Activated naive CD4-positive, alpha-beta T cell treated with anti-CD3 and anti-CD28 coated beads for 36 hours (primary cell): Measurements from ENCODE around the gene CAMTA1. TPM values are rescaled to one million over a fixed set of nuclear protein-coding genes. Genes with fewer than 3 reads are reported as not detected.
"Not testable (repeated sequence)": the region's sequence is repeated elsewhere in the genome, so short reads cannot be mapped to it uniquely, and the experiment has no call there.

Source experiments
- CTCF ChIA-PET: fragments of 350-600 bp; sonication (Branson Sonifier 250); formaldehyde crosslinking; loops from one replicate; lab custom pipeline; 2021; ENCODE audit warnings: antibody characterized with exemption; lab: Charles Lee
- DNase-seq: peaks from one replicate; pipeline ENCODE4 v3.0.0-alpha.2; 2020
- H3K27ac Mint-ChIP-seq: one replicate; pipeline ENCODE4 v1.8.0; 2021; ENCODE audit warnings: mild to moderate bottlenecking, mixed read lengths
- H3K27me3 Mint-ChIP-seq: one replicate; pipeline ENCODE4 v1.8.0; 2021; ENCODE audit warnings: low read depth, mixed read lengths
- H3K36me3 Mint-ChIP-seq: one replicate; pipeline ENCODE4 v1.8.0; 2021; ENCODE audit warnings: low read depth, mixed read lengths
- H3K4me1 Mint-ChIP-seq: one replicate; pipeline ENCODE4 v1.8.0; 2021; ENCODE audit warnings: low read depth, mixed read lengths
- H3K4me3 Mint-ChIP-seq: one replicate; pipeline ENCODE4 v1.8.0; 2021; ENCODE audit warnings: mild to moderate bottlenecking, moderate library complexity, mixed read lengths
- H3K9me3 Mint-ChIP-seq: one replicate; pipeline ENCODE4 v1.8.0; 2021; ENCODE audit warnings: mixed read lengths
- intact Hi-C: fragments of 100-400 bp; cut with micrococcal nuclease; formaldehyde crosslinking; loops from one replicate; pipeline ENCODE4 v1.15.1; 2023
- total RNA-seq, 2 experiments: library from RNA; stranded (reverse); gene quantifications; one replicate each; pipeline ENCODE4 v1.2.3, GENCODE V29; 2021

The CAMTA1 gene
- total RNA-seq, 2 experiments from 2014 or later = 61.5 to 70.9 TPM

- Mint-ChIP-seq H3K4me3 (no peak overlapping the region), H3K36me3 (peaks cover 3% of the 10 kb centered on the region), H3K27me3 (no peaks in the 10 kb centered on the region), H3K27ac (no peak overlapping the region), H3K4me1 (peaks cover 4% of the 10 kb centered on the region), H3K9me3 (peaks cover 12% of the 10 kb centered on the region)
- DNase-seq = no peak
- CTCF ChIA-PET = interaction anchor here (0.7 to 1.0 kb wide), 2 partner anchors 57 to 900 kb away, joined by 3 to 4 read pairs; no protein-coding TSS in a partner anchor
- intact Hi-C loops = no loop called here
Observed at GRCh38 chr1:7695497-7696117, 910.4 kb downstream of the CAMTA1 start.

GRCh38 chr1:7698641-7699040 lies 913.4 kb downstream of the CAMTA1 start:
- Mint-ChIP-seq H3K36me3 (peaks cover 3% of the 10 kb centered on the region), H3K9me3 (peaks cover 4% of the 10 kb centered on the region), H3K4me3 (no peak overlapping the region), H3K27me3 (peaks cover 10% of the 10 kb centered on the region), H3K4me1 (peaks cover 4% of the 10 kb centered on the region), H3K27ac (no peak overlapping the region)
- intact Hi-C loops = no loop called here
- no peak for DNase-seq
- CTCF ChIA-PET = interaction anchor here (1.2 to 1.6 kb wide), 2 partner anchors 29 to 54 kb away, joined by 5 read pairs; no protein-coding TSS in a partner anchor

GRCh38 chr1:7702365-7702764 lies 917.1 kb downstream of the CAMTA1 start:
- CTCF ChIA-PET = interaction anchor here (1.0 kb wide), 1 partner anchor 34 kb away, joined by 5 read pairs; no protein-coding TSS in a partner anchor
- H3K4me1 Mint-ChIP-seq = peaks cover 11% of the 10 kb centered on the region
- H3K4me3 Mint-ChIP-seq = no peak overlapping the region
- intact Hi-C loops = no loop called here
- H3K9me3 Mint-ChIP-seq = no peaks in the 10 kb centered on the region
- DNase-seq = no peak
- peaks cover 33% of the 10 kb centered on the region for H3K27me3 Mint-ChIP-seq
- H3K36me3 Mint-ChIP-seq = no peaks in the 10 kb centered on the region
- H3K27ac Mint-ChIP-seq = no peak overlapping the region

GRCh38 chr1:7703321-7704213 lies 918.3 kb downstream of the CAMTA1 start:
- DNase-seq = no peak
- peaks cover 38% of the 10 kb centered on the region for H3K27me3 Mint-ChIP-seq

GRCh38 chr1:7704214-7705047 lies 919.2 kb downstream of the CAMTA1 start:
- CTCF ChIA-PET = interaction anchor here (1.0 to 2.9 kb wide), 3 partner anchors 25 to 49 kb away, joined by 3 to 20 read pairs (median 5); no protein-coding TSS in a partner anchor
- Mint-ChIP-seq H3K9me3 (no peaks in the 10 kb centered on the region), H3K4me3 (peak overlapping the region; percentile 68), H3K27me3 (peaks cover 43% of the 10 kb centered on the region), H3K4me1 (peaks cover 10% of the 10 kb centered on the region), H3K27ac (no peak overlapping the region), H3K36me3 (no peaks in the 10 kb centered on the region)
- DNase-seq = peak; percentile 94
- intact Hi-C loops = no loop called here

More at GRCh38 chr1:7703321-7704213, 918.3 kb downstream of the CAMTA1 start:
- Mint-ChIP-seq H3K27ac (no peak overlapping the region), H3K9me3 (no peaks in the 10 kb centered on the region), H3K4me1 (peaks cover 11% of the 10 kb centered on the region), H3K36me3 (no peaks in the 10 kb centered on the region), H3K4me3 (peak overlapping the region; percentile 60)
- CTCF ChIA-PET = interaction anchor here (1.0 to 2.9 kb wide), 3 partner anchors 24 to 50 kb away, joined by 3 to 20 read pairs (median 5); no protein-coding TSS in a partner anchor
- intact Hi-C loops = no loop called here

- H3K27me3 Mint-ChIP-seq = peaks cover 47% of the 10 kb centered on the region
- no peak overlapping the region for H3K27ac Mint-ChIP-seq
- H3K36me3 Mint-ChIP-seq = no peaks in the 10 kb centered on the region
- DNase-seq = no peak
- no peaks in the 10 kb centered on the region for H3K9me3 Mint-ChIP-seq
- peaks cover 7% of the 10 kb centered on the region for H3K4me1 Mint-ChIP-seq
- intact Hi-C loops = no loop called here
- peak overlapping the region; percentile 68 for H3K4me3 Mint-ChIP-seq
- CTCF ChIA-PET = interaction anchor here (1.0 to 2.9 kb wide), 3 partner anchors 26 to 48 kb away, joined by 3 to 20 read pairs (median 5); no protein-coding TSS in a partner anchor
Observed at GRCh38 chr1:7705048-7705907, 920.0 kb downstream of the CAMTA1 start.

GRCh38 chr1:7705908-7706216 lies 920.6 kb downstream of the CAMTA1 start:
- no peaks in the 10 kb centered on the region for H3K9me3 Mint-ChIP-seq
- intact Hi-C loops = no loop called here

GRCh38 chr1:7707527-7707926 lies 922.3 kb downstream of the CAMTA1 start:
- intact Hi-C loops = no loop called here
- H3K4me1 Mint-ChIP-seq = peaks cover 7% of the 10 kb centered on the region
- CTCF ChIA-PET = no interaction called here
- no peak overlapping the region for H3K4me3 Mint-ChIP-seq
- no peaks in the 10 kb centered on the region for H3K9me3 Mint-ChIP-seq
- peaks cover 47% of the 10 kb centered on the region for H3K27me3 Mint-ChIP-seq
- H3K36me3 Mint-ChIP-seq = no peaks in the 10 kb centered on the region
- DNase-seq = no peak
- H3K27ac Mint-ChIP-seq = no peak overlapping the region

More at GRCh38 chr1:7705908-7706216, 920.6 kb downstream of the CAMTA1 start:
- CTCF ChIA-PET = interaction anchor here (2.9 kb wide), 1 partner anchor 47 kb away, joined by 20 read pairs; no protein-coding TSS in a partner anchor
- H3K4me1 Mint-ChIP-seq = peaks cover 7% of the 10 kb centered on the region
- peak overlapping the region; percentile 59 for H3K4me3 Mint-ChIP-seq
- H3K27ac Mint-ChIP-seq = no peak overlapping the region
- no peak for DNase-seq
- peaks cover 47% of the 10 kb centered on the region for H3K27me3 Mint-ChIP-seq
- H3K36me3 Mint-ChIP-seq = no peaks in the 10 kb centered on the region

GRCh38 chr1:7708065-7708464 lies 922.8 kb downstream of the CAMTA1 start:
- intact Hi-C loops, H3K4me1 Mint-ChIP-seq, DNase-seq, H3K4me3 Mint-ChIP-seq, H3K36me3 Mint-ChIP-seq, H3K9me3 Mint-ChIP-seq, H3K27ac Mint-ChIP-seq: not testable (repeated sequence)
- H3K27me3 Mint-ChIP-seq = peaks cover 47% of the 10 kb centered on the region
- CTCF ChIA-PET = interaction anchor here (0.9 to 3.1 kb wide), 2 partner anchors 40 to 45 kb away, joined by 3 to 13 read pairs; no protein-coding TSS in a partner anchor

GRCh38 chr1:7710859-7711258 lies 925.6 kb downstream of the CAMTA1 start:
- H3K27me3 Mint-ChIP-seq = peaks cover 36% of the 10 kb centered on the region
- peaks cover 3% of the 10 kb centered on the region for H3K4me1 Mint-ChIP-seq
- CTCF ChIA-PET = interaction anchor here (0.7 to 3.1 kb wide), 2 partner anchors 19 to 42 kb away, joined by 3 to 13 read pairs; no protein-coding TSS in a partner anchor
- H3K36me3 Mint-ChIP-seq = no peaks in the 10 kb centered on the region
- intact Hi-C loops = no loop called here
- DNase-seq = no peak
- no peak overlapping the region for H3K4me3 Mint-ChIP-seq
- no peaks in the 10 kb centered on the region for H3K9me3 Mint-ChIP-seq
- H3K27ac Mint-ChIP-seq = no peak overlapping the region

- no peak overlapping the region for H3K27ac Mint-ChIP-seq
- DNase-seq = no peak
- no peak overlapping the region for H3K4me3 Mint-ChIP-seq
- no peaks in the 10 kb centered on the region for H3K9me3 Mint-ChIP-seq
- peaks cover 17% of the 10 kb centered on the region for H3K27me3 Mint-ChIP-seq
- CTCF ChIA-PET = no interaction called here
- intact Hi-C loops = no loop called here
- no peaks in the 10 kb centered on the region for H3K4me1 Mint-ChIP-seq
- no peaks in the 10 kb centered on the region for H3K36me3 Mint-ChIP-seq
Observed at GRCh38 chr1:7712731-7713323, 927.6 kb downstream of the CAMTA1 start.
